ENCODE measurements around the gene ZNF519.
"Not testable (repeated sequence)": the region's sequence is repeated elsewhere in the genome, so short reads cannot be mapped to it uniquely, and the experiment has no call there.

Gene ZNF519

GRCh38 chr18:14147935-14148865 lies 16.0 kb upstream of the ZNF519 start:
- DNase-seq (ENCODE audit: low read depth in 3 of 3) = not testable (repeated sequence)

- DNase-seq (ENCODE audit: low read depth in 3 of 3) = not testable (repeated sequence)
These were observed 14.5 kb upstream of the ZNF519 start for GRCh38 chr18:14146771-14147170.

GRCh38 chr18:14145581-14146338 lies 13.5 kb upstream of the ZNF519 start:
- DNase-seq (ENCODE audit: low read depth in 3 of 3) = not testable (repeated sequence)

GRCh38 chr18:14145021-14145420 lies 12.8 kb upstream of the ZNF519 start:
- DNase-seq (ENCODE audit: low read depth in 3 of 3) = not testable (repeated sequence)

- DNase-seq (ENCODE audit: low read depth in 3 of 3) = no peak
These were observed 12.3 kb upstream of the ZNF519 start for GRCh38 chr18:14144628-14144895.

- not testable (repeated sequence) for DNase-seq (ENCODE audit: low read depth in 3 of 3)
These were observed 11.8 kb upstream of the ZNF519 start for GRCh38 chr18:14143871-14144627.

- DNase-seq (ENCODE audit: low read depth in 3 of 3) = not testable (repeated sequence)
These were observed 11.2 kb upstream of the ZNF519 start for GRCh38 chr18:14143396-14143795.

GRCh38 chr18:14142177-14142576 lies 9.9 kb upstream of the ZNF519 start:
- not testable (repeated sequence) for DNase-seq (ENCODE audit: low read depth in 3 of 3)

- not testable (repeated sequence) for DNase-seq (ENCODE audit: low read depth in 3 of 3)
These were observed 7.3 kb upstream of the ZNF519 start for GRCh38 chr18:14139583-14139982.

GRCh38 chr18:14137971-14138370 lies 5.7 kb upstream of the ZNF519 start:
- not testable (repeated sequence) for DNase-seq (ENCODE audit: low read depth in 3 of 3)

GRCh38 chr18:14131696-14132270 lies 452 bp downstream of the ZNF519 start:
- not testable (repeated sequence) for DNase-seq (ENCODE audit: low read depth in 3 of 3)

- DNase-seq (ENCODE audit: low read depth in 3 of 3) = not testable (repeated sequence)
These were observed 1.4 kb downstream of the ZNF519 start for GRCh38 chr18:14130804-14131203.

- DNase-seq (ENCODE audit: low read depth in 3 of 3) = no peak
These were observed 7.5 kb downstream of the ZNF519 start for GRCh38 chr18:14124689-14125088.

- DNase-seq (ENCODE audit: low read depth in 3 of 3) = no peak
These were observed 10.1 kb downstream of the ZNF519 start for GRCh38 chr18:14122097-14122496.

GRCh38 chr18:14120926-14121325 lies 11.3 kb downstream of the ZNF519 start:
- DNase-seq (ENCODE audit: low read depth in 3 of 3) = no peak

GRCh38 chr18:14117606-14118005 lies 14.6 kb downstream of the ZNF519 start:
- no peak for DNase-seq (ENCODE audit: low read depth in 3 of 3)

- no peak for DNase-seq (ENCODE audit: low read depth in 3 of 3)
These were observed 25.3 kb downstream of the ZNF519 start for GRCh38 chr18:14106906-14107305.

- DNase-seq (ENCODE audit: low read depth in 3 of 3) = no peak
These were observed 27.1 kb downstream of the ZNF519 start for GRCh38 chr18:14104906-14105748.

GRCh38 chr18:14104201-14104600 lies 28.0 kb downstream of the ZNF519 start:
- DNase-seq (ENCODE audit: low read depth in 3 of 3) = no peak

- no peak for DNase-seq (ENCODE audit: low read depth in 3 of 3)
These were observed 31.5 kb downstream of the ZNF519 start for GRCh38 chr18:14100503-14101286.
